Globus pallidus (tissue), 1 donor: ENCODE measurements around the gene NRXN3.
"Not testable (repeated sequence)": the region's sequence is repeated elsewhere in the genome, so short reads cannot be mapped to it uniquely, and the experiment has no call there.

Experiments used
- DNase-seq: peaks from one replicate; pipeline ENCODE4 v3.0.0-alpha.2; 2015; ENCODE audit warnings: low spot score

Gene NRXN3

GRCh38 chr14:79735121-79735520 lies 1564.9 kb downstream of the NRXN3 start:
- DNase-seq: no peak

DNA sequence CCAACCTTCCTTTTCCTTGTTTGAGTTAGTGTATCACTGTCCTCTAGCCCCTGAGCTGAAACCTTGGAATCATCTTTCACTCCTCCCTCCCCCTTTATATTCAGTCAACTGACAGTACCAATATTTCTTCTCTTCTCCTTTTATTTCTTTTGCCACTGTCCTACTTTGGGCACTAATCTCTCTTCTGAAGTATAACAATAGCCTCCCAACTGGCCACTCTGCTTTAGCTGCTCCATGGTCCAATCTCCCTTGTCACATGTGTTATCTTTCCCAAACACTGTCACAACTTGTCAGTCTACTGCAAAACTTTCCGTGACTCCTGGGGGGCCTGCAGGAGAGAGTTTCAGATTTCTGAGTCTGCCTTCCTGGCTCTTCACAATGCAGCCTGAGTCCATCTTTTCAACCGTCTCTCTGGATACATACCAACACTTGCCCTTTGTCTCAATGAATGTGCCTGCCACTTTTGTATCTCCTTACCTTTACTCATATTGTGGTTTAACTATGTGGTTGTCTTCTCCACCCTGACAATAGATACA lies 1570.0 kb downstream of the NRXN3 start:
- DNase-seq: no peak

DNA sequence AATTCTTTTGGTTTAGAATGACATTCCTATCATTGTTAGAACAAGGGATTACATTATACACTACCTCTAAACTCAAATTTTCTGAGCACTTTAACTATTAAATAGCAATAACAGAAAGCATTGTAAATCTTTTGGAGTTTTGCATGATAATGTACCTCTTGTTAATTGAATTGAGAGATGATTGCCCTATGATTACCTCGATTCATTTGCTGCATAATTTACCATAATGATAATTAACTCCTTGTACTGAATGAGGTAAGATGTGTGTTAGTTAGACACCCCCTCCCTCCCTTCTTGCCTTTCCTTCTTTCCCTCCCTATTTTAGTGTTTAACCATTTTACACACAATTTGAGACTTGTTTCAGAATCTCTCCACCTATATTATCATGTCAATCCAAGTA lies 1572.0 kb downstream of the NRXN3 start:
- no peak for DNase-seq

GRCh38 chr14:79745046-79745445 lies 1574.9 kb downstream of the NRXN3 start:
- DNase-seq: no peak

DNA sequence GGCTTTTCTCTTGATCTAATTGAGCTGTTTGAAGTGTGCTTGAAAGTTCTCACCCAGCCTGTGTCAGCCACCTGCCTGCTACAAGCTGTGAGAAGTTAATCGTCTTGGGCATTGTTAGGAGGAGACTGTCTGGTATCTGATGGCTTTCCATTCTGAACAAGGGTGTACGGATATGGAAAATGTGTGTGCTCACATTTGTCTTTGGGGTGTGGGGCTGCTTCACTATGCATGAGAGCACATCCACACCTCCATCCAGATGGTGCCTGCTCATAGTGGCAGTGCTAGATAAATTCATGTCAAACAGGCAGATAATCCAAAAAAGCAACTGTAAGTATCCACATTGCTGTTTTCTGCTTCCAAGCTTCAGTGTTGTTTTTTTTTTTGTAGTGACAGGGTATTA lies 1578.9 kb downstream of the NRXN3 start:
- no peak for DNase-seq

GRCh38 chr14:79758985-79759384 lies 1588.8 kb downstream of the NRXN3 start:
- DNase-seq: no peak

DNA sequence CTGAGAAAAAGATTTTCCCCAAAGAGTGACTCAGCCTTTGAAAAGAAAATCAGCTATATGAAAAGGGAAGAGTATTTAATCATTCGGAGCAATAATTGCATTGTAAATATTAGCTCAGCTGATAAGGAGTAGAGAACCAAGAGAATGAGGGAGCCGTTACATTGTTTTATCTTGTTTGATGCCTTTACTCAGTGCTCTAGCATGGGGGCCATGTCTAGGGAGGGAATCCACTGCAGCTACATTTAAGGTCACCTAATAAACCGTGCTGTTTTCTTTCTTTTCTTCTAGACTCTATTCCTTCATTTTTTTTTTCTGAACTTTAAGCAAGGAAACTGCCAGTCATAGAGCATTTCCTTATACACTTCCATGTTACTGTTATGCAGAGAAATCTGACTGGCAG lies 1594.2 kb downstream of the NRXN3 start:
- no peak for DNase-seq

DNA sequence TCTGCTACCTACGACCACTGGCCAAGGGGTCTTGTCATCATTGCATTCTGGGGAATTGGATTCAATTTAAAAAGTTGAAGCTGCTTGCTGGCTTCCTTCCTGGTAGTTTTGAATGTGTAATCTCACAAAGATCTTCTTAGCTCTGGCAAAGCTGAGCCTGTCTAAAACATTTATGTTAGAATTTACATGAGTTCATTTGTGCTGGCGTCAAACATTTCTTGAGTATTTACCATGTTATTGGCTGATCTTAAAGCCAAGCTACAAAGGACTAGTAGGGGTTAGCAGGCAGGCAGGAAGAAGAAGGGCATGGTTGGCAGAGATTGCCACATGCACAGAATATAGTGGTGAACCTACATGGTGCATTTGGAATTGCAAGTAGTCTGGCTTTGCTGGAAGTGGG lies 1596.3 kb downstream of the NRXN3 start:
- DNase-seq: no peak

DNA sequence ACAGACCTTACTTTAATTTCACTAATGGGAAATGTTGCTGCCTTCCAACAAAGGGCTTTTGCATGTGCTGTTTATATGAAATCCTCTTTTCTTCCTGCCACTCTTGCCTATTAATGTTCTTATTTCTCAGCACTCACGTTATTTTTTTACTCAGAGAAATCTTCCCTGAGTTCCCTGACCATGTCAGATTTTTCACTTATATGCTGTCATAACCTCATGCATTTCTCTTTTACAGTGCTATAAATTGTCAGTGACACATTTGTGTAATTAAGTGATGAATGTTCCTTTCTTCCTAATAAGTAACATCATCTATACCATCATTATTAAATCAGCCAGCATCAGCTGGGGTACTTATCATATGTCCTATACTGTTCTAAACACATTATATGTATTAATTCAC lies 1597.1 kb downstream of the NRXN3 start:
- DNase-seq: no peak

DNA sequence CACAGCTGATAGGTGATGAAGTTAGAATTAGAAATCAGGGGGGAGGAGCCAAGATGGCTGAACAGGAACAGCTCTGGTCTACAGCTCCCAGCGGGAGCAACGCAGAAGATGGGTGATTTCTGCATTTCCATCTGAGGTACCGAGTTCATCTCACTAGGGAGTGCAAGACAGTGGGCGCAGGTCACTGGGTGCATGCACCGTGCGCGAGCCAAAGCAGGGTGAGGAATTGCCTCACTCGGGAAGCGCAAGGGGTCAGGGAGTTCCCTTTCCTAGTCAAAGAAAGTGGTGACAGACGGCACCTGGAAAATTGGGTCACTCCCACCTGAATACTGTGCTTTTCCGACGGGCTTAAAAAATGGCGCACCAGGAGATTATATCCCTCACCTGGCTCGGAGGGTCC lies 1597.5 kb downstream of the NRXN3 start:
- not testable (repeated sequence) for DNase-seq

- no peak for DNase-seq
Measured at GRCh38 chr14:79781882-79782281, 1611.7 kb downstream of the NRXN3 start.

GRCh38 chr14:79783041-79783440 lies 1612.9 kb downstream of the NRXN3 start:
- no peak for DNase-seq

- no peak for DNase-seq
Measured at GRCh38 chr14:79786522-79786921, 1616.3 kb downstream of the NRXN3 start.

DNA sequence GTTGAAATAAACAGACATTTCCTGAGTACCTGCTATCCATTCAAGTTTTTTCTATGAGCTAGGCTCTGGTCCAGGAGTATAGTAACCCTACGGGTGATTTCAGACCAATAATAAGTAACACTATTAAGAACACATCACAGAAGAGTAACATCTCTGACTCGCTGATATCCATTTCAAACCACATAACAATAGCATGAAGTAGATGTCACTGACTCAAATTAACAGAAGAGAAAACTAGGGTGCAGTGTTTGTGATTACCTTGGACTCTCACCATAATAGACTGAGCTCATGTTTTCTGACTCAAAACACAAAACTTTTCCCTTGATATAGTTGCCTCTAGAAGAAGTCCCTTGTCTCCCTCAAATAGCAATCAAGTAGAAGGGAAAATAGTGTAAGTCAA lies 1618.2 kb downstream of the NRXN3 start:
- DNase-seq: no peak

- no peak for DNase-seq
Measured at GRCh38 chr14:79791055-79791732, 1621.0 kb downstream of the NRXN3 start.

GRCh38 chr14:79802093-79802492 lies 1631.9 kb downstream of the NRXN3 start:
- DNase-seq: no peak

DNA sequence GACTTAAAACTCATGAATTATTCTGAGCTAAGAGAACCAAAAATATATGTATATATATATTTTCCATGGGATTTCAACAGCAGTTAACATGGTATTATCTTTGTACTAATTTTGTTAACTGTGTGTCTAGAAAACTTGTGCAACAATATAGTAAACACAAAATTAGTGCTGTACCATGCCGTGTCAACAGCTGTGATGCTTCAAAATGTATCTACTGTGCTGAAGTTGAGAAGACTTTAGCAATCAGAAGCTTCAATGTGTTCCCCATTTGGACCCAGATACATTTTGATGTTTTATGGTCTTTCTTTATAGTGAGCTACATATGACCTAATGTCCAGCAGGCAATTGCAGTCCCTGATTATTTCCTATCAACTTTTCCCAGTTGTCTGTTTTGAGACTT lies 1635.5 kb downstream of the NRXN3 start:
- DNase-seq: no peak

DNA sequence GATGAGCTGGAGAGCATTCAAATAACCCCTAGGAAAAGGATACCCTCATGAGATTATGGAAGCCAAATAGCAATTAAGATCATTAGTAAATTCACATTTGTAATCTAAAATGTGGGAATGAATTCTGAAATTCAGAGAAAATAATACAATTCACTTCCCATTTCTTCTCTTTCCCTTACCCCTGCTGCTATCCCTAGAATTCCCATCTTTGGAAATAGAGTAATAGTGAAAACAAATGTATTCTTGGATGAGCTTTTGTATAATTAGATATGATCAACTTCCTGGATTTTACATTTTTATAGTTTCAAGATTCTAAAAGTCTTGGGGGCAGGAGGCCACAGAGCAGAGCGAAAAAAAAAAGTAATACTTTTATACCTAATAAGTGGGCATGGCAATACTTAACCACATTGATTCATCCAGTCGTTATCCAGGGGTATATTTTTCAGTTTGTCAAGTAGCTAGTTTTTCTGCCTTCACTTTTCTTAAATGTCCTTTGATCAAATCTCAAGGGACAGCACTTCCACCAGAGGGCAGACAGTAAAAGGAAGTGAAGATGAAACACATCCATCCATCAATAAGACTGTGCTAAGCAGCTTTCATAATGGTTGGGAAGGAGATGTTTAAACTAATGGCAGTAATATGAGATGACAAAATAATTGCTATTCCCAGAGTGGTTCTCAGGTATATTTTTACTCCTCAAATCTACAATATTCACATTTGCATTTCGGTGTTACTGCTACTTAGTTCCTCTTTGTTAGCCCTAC lies 1639.9 kb downstream of the NRXN3 start:
- DNase-seq: peak; percentile 83

DNA sequence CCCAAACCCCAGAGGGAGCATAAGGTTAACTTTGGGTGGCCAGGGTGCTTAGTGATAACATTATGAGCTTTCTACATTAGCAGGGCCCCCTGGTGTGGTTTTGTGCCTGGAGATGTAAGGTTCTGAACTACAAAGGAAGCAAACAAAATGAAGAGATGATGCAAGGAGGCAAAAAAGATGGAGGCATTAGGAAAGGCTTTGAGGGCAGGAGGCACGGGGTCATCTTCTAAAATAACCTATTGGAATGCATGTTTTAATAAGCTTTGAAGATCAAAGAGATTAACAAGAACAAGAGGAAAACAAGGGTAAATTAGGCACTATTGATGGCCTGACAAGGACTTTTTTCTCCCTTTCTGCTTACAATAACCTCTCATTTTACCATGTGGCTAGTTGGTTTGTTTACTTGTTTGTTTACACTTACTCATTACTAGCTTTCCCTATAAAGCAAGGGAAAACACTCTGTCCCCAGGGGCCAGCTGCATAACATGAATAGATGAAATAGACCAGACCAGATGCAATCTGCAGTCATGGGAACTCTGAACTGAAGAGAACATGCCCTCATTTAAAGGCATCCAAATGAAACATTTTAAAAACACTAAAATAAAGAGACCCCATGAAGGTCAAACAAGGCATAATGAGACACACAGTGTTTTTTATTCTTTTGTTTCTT lies 1650.8 kb downstream of the NRXN3 start:
- DNase-seq: no peak

DNA sequence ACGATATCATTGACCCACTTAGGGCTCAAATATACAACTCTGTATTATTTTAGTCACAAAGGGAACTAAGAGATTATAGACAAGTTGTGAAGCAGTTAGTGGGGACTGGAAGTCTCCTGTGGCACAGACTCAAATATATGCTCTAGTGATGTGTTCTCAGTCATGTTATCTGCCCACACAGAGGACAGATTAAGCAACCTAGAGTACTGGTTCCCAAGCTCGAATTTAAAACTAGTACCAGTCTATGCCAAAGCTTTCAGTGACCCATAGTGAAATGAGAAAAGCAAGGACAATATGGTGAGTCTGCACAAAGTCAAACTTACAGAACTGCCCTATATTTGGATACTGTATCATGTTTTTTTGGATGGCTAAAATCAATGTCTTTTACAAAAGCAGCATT lies 1651.9 kb downstream of the NRXN3 start:
- no peak for DNase-seq

DNA sequence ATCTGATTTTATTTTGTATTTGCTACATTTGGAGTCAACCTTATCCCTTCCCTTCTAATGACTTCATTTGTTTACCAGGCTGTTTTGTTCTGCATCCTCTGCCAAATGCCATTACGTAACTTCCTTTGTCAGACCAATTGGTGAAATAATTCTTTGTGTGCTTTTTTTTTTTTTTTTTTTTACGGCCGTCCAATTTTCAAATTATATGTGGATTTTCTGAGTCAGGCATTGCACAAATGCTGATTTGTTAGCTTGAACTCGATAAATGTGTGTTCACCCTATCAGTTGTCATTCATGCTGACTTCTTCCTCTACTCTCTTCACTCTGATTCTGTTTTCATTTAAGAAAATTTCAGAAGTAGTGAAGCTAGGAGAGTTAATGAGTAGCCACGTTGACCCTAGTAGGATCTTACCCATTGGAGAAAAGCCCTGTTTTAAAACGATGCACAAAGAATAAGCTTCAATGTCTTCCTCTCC lies 1654.9 kb downstream of the NRXN3 start:
- DNase-seq: peak; percentile 94

- no peak for DNase-seq
Measured at GRCh38 chr14:79826362-79826761, 1656.2 kb downstream of the NRXN3 start.
